Stimulated activated CD8-positive, alpha-beta memory T cell treated with anti-CD3 and anti-CD28 coated beads, Interleukin-2, amount 100 ng/mL, for 48 hours (primary cell): Measurements from ENCODE around the gene PATJ.
A peak's percentile ranks its signal among the peaks of the same experiment; 100 is the strongest.

ENCODE experiments used
- DNase-seq, 2 donors: peaks; one replicate each; pipeline ENCODE4 v3.0.0-alpha.2; 2020; ENCODE audit warnings: low read depth in 2 of 2

Gene PATJ

GRCh38 chr1:62046927-62047326 lies 304.6 kb downstream of the PATJ start:
- no peak for DNase-seq

GRCh38 chr1:62050165-62050564 lies 307.9 kb downstream of the PATJ start:
- no peak for DNase-seq

- no peak for DNase-seq
These were observed 310.7 kb downstream of the PATJ start for GRCh38 chr1:62052946-62053345.

- DNase-seq: no peak
These were observed 311.9 kb downstream of the PATJ start for GRCh38 chr1:62054188-62054587.

GRCh38 chr1:62057230-62057629 lies 314.9 kb downstream of the PATJ start:
- DNase-seq: no peak

- DNase-seq: no peak
These were observed 315.5 kb downstream of the PATJ start for GRCh38 chr1:62057641-62058290.

- no peak for DNase-seq
These were observed 316.7 kb downstream of the PATJ start for GRCh38 chr1:62058956-62059355.

- no peak for DNase-seq
These were observed 319.8 kb downstream of the PATJ start for GRCh38 chr1:62062087-62062486.

GRCh38 chr1:62064829-62065407 lies 322.6 kb downstream of the PATJ start:
- DNase-seq: no peak

- no peak for DNase-seq
These were observed 324.4 kb downstream of the PATJ start for GRCh38 chr1:62066713-62067112.

GRCh38 chr1:62068416-62068843 lies 326.1 kb downstream of the PATJ start:
- DNase-seq: no peak

GRCh38 chr1:62068978-62069377 lies 326.7 kb downstream of the PATJ start:
- no peak for DNase-seq

GRCh38 chr1:62070384-62071011 lies 328.2 kb downstream of the PATJ start:
- DNase-seq: no peak

GRCh38 chr1:62071695-62072094 lies 329.4 kb downstream of the PATJ start:
- no peak for DNase-seq

GRCh38 chr1:62076286-62076685 lies 334.0 kb downstream of the PATJ start:
- no peak for DNase-seq

GRCh38 chr1:62077821-62078220 lies 335.5 kb downstream of the PATJ start:
- DNase-seq: no peak

GRCh38 chr1:62082456-62083363 lies 340.4 kb downstream of the PATJ start:
- DNase-seq: peak in 1 of 2 donors; percentile 17

GRCh38 chr1:62084310-62084890 lies 342.1 kb downstream of the PATJ start:
- no peak for DNase-seq

GRCh38 chr1:62088439-62088838 lies 346.2 kb downstream of the PATJ start:
- DNase-seq: no peak

GRCh38 chr1:62089570-62089969 lies 347.3 kb downstream of the PATJ start:
- DNase-seq: no peak

- no peak for DNase-seq
These were observed 347.7 kb downstream of the PATJ start for GRCh38 chr1:62090016-62090415.

- DNase-seq: no peak
These were observed 349.8 kb downstream of the PATJ start for GRCh38 chr1:62092110-62092509.
